Ureter (tissue), 1 donor: Measurements from ENCODE around the gene AKAP6. TPM values are rescaled to one million over a fixed set of nuclear protein-coding genes. Genes with fewer than 3 reads are reported as not detected.
"Not testable (repeated sequence)": the region's sequence is repeated elsewhere in the genome, so short reads cannot be mapped to it uniquely, and the experiment has no call there.

ENCODE experiments used
- DNase-seq: peaks from one replicate; pipeline ENCODE4 v3.0.0-alpha.2; 2020; ENCODE audit warnings: low spot score
- total RNA-seq: library from RNA; stranded (reverse); gene quantifications from one replicate; pipeline ENCODE4 v1.2.4, GENCODE V29; 2023
- donor health status: DM: yes; HTN: yes; CAD: no.

Gene AKAP6
- total RNA-seq, 1 donor from 2014 or later, result 16.5 TPM

- DNase-seq, result no peak
Measured at GRCh38 chr14:32756775-32757174, 427.7 kb downstream of the AKAP6 start.

DNA sequence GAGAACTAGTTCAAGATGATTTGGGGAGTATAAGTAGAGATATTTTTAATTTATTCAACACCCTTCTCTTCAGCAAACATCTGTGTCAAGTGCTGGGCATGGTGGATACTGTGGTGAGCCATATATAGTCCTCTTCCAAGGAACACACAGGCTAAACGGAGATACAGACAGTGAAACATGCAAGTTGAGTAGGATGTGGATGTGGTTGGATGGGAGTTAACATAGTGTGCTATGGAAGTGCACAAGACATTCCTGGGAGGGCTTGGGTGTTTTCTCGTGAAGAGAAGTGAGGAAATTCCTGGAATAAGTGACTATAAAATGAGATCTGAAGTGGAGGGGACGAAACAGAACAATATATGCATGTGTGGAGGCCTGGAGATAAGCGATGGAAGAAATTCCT is 428.5 kb downstream of the AKAP6 start:
- no peak for DNase-seq

DNA sequence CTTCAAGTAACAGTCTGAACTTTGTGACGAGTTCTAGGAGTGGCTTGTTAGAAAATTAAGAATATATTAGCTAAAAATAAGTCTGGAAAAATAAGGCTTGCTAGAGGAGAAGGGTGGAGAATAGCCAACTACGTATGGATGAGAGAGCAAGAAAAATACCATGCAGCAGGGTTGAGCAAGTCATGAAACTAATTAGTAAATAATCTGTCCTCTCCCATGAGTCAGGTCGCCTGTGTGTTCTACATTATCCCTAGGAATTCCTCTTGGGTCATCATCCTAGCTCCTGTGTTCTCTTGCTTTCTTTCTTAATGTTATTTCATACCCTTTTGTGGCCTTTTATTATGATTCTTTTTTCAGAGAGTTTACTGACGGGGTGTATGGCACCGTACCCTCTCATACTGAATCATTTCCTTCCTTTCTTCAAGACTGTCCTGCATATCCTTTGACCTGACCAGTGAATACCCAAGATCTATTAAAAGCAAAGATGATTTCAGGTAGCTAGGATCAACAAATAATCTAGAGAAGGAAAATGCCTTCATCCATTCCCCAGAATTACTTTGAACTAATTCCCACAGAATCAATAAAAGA is 432.4 kb downstream of the AKAP6 start:
- DNase-seq, result no peak

DNA sequence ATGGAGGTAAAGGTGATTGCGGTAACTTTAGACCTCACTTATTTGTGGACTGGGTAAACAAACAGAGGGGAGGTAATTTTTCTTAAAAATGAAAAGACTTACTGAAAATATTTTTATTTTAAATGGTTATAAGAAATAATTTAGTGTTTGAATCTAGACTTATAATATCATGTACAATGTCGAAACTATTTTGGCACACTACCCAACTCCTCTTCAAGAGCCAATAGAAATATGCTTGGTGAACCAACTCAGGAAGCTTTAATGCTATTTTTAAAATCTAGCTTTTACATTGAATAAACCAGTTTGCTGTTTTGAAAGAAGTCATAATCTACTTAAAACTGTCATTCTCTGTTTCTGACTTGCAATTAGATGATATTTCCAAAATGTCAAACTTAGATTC is 433.8 kb downstream of the AKAP6 start:
- no peak for DNase-seq

GRCh38 chr14:32763673-32764072 is 434.6 kb downstream of the AKAP6 start:
- DNase-seq, result no peak

GRCh38 chr14:32764131-32764530 is 435.0 kb downstream of the AKAP6 start:
- no peak for DNase-seq

GRCh38 chr14:32770422-32770821 is 441.3 kb downstream of the AKAP6 start:
- no peak for DNase-seq

- no peak for DNase-seq
Measured at GRCh38 chr14:32774214-32774613, 445.1 kb downstream of the AKAP6 start.

- no peak for DNase-seq
Measured at GRCh38 chr14:32779840-32780239, 450.7 kb downstream of the AKAP6 start.

DNA sequence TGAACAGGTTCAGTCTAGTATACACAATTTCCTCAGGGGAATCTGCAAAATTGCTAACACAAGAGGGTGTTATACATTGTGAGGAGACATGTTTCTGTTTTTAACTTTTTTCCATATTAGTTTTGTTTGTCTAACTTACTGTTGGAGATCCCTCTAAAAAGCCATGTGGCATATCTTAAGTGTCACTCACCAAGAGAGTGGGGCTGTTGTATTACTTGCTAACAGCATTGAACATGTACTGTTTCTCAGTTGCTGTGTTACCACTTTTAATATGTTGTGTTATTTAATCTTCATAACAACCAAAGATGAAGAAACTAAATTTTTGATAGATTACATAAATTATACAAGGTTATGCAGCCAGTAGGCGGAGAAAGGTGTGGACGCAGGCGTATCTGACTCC is 455.3 kb downstream of the AKAP6 start:
- no peak for DNase-seq

- no peak for DNase-seq
Measured at GRCh38 chr14:32785585-32785984, 456.5 kb downstream of the AKAP6 start.

DNA sequence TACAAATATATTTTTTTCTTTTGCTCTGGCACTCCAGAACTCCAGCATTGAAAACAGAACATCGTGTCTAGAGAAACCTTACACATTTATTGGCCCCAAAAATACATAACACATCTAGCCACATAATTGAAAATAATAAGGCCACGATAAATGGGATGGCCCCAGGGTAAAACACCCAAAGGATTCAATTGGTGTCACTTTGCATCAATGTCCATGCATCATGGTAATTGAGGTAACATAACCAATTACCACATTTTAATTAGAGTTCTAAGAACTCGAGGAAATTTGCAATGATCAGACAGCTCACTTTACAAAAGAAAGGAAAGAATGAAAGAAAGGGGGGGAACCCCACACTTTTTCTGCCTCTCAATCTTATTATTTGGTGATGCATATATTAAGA is 457.8 kb downstream of the AKAP6 start:
- DNase-seq, result no peak

GRCh38 chr14:32793033-32793432 is 463.9 kb downstream of the AKAP6 start:
- not testable (repeated sequence) for DNase-seq

DNA sequence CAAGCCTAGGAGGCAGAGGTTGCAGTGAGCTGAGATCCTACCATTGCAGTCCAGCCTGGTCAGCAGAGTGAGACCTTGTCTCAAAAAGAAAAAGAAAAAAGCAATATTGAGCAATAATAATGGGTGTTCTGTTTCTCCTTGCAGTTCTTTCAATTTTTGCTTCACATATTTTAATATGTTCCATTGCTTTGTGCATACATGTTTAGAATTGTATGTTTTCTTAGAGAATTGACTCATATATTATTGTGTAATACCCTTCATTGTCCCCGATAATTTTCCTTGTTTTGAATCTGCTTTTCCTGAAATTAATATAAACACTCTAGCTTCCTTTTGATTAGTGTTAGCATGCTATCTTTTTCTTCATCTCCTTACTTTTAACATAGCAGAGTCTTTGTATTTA is 471.2 kb downstream of the AKAP6 start:
- DNase-seq, result no peak

DNA sequence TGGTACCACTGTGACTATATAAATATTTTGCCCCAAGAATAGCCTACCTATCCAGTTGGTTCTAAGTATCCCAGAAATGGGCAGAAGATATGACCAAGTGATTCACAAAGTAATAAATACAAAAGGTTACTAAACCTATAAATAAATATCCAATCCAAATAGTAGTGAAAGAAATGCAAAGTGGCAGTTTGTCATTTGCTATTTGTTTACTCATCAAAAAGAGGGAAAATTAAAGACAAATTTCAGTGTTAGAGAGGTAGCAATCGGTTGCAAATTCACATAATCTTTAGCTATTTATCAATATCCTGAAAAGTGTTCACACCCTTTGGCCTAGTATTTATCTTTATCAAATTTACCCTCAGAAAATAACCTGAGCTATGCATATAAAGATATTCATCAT is 473.2 kb downstream of the AKAP6 start:
- DNase-seq, result no peak

DNA sequence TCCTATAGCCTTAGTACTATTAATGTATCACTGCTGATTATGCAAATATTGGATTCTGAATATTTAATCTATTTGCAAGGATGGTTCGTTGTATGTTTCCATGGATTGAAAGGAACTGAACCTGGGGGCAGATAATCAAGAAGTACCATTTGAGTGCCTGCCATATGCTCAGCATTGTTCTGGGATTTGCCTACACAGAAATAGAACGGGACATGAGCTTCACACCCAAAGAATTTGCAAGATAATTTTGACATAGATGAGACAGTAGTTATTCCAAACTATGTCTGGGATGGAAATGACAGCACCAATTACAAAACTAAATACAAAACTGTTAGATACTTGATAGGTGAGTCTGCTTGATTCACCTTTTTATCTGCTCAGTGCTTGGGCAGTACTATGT is 476.9 kb downstream of the AKAP6 start:
- DNase-seq, result no peak

DNA sequence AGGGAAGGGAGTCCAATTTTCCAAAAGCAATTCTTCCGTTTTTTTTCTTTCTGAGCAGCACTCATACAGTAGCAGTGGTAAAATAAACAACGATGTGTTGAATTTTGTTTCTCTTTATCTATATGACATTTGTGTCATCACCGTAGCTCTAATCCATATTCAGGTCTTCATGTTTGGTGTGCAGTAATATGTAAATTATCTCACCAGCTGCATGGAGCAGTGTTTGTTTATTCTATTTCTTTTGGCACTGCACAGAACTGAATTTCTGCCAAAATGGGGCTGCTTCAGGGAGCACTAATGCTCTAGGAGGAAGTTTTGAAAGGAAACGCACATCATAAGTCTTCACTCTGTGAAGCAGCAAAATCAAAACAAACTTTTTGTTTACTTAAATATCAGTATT is 479.5 kb downstream of the AKAP6 start:
- no peak for DNase-seq

- DNase-seq, result no peak
Measured at GRCh38 chr14:32809255-32809654, 480.2 kb downstream of the AKAP6 start.

DNA sequence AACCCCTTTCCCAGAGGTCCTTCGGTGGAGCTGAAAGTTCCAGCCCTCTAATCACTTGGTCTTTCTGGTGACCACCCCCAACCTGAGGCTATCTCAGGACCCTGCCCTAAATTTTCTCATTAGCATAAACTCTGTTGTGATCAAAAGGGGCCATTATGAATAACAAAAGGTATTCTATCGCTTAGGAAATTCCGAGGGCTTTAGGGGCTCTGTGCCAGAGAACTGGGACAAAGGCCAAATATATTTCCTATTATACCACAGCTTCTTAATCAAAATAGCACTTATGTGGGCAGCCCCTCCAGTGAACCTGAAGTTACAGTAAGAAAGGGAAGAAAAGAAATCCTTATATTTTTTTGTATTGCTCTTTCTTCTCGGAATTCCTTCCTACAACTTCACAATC is 484.3 kb downstream of the AKAP6 start:
- no peak for DNase-seq

DNA sequence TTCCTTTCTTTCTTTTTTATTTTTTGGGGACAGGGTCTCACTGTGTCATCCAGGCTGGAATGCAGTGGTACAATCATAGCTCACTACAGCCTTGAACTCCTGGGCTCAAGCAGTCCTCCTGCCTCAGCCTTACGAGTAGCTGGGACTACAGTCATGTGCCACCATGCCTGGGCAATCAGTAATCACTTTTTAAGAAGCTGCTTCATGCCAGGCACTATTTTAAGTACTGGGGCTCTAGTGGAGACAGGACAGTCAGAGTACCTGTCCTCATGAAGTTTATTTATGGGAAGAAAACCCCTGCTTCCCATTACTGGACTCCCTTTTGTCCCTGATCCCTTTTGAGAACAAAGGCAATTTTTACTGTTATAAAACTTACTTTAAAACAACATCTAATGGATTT is 485.6 kb downstream of the AKAP6 start:
- DNase-seq, result no peak

GRCh38 chr14:32816588-32816987 is 487.5 kb downstream of the AKAP6 start:
- DNase-seq, result no peak

DNA sequence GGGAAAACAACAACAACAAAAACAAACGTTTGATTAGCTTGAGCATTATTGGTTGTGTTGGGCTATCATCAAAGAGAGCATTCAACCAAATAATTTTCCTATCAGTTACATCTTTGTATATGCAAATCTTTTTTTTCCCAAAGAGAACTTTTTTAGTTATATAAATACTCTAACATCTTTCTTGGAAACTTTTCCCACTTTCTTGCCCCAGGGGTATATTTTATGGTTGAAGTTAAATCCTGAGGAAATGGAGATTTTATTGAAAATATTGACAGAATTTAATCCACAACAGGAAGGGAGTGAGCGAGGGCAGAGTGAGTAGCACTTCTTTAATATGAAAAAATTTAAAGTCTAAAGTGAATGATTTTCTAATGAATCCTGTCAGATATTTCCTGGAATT is 488.7 kb downstream of the AKAP6 start:
- DNase-seq, result no peak

DNA sequence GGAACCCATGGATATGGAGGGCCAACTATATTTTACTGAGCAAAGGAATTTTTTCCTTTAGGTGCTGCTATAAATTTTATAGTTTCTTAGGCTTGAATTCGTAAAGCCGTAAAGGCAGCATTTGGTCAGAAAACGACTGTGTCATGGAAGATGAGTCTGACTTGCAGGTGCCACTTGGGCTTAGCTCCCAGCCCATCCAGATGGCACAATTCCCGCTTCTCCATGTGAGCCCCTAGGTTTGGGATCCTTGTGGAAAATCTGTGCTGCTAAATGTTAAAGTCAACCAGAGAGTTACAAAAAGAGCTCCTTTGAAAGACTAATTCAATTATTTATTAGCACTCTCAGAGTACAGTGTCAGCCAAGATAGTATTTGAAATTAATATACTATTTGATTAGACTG is 489.5 kb downstream of the AKAP6 start:
- no peak for DNase-seq

GRCh38 chr14:32820181-32820580 is 491.1 kb downstream of the AKAP6 start:
- DNase-seq, result no peak

GRCh38 chr14:32820682-32821081 is 491.6 kb downstream of the AKAP6 start:
- no peak for DNase-seq
